ENCODE measurements around the gene PF4V1.

DNA sequence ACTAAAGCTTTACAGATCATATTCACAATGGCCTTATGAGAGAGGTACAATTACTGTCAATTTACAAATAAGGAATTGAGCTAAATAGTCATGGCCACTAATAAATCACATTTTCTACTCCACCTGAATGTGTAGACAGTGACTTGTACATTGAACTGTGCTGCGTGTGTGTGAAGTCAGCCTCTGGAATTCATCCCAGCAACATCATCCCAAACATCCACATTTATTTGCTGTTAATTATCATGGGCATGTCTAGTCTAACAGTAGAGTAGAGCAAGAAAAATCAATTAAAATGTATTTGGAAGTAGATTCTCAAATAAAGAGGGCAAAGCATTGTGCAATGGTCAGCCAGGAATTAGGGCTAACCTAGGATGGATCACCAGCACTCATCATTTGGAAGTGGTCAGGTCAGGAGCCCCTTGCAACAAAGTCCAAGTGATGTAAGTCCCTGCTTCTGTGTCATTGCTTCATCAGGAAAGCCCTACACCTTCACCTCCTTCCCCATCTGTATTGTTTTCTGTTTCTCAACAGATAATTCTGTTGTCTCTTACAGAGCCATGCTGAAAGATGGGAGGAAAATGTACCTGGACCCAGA lies 4.8 kb upstream of the PF4V1 start:
- TF ChIP-seq, protein P1, sequence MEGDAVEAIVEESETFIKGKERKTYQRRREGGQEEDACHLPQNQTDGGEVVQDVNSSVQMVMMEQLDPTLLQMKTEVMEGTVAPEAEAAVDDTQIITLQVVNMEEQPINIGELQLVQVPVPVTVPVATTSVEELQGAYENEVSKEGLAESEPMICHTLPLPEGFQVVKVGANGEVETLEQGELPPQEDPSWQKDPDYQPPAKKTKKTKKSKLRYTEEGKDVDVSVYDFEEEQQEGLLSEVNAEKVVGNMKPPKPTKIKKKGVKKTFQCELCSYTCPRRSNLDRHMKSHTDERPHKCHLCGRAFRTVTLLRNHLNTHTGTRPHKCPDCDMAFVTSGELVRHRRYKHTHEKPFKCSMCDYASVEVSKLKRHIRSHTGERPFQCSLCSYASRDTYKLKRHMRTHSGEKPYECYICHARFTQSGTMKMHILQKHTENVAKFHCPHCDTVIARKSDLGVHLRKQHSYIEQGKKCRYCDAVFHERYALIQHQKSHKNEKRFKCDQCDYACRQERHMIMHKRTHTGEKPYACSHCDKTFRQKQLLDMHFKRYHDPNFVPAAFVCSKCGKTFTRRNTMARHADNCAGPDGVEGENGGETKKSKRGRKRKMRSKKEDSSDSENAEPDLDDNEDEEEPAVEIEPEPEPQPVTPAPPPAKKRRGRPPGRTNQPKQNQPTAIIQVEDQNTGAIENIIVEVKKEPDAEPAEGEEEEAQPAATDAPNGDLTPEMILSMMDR (IDR thresholded peaks at IDR 0.05) = no peak
- TF ChIP-seq POLR2A (IDR thresholded peaks at IDR 0.05) (no peak), POLR2AphosphoS5 (IDR thresholded peaks at IDR 0.05) (no peak), EP300 (IDR thresholded peaks at IDR 0.05) (no peak)
